Left kidney (tissue), 2 donors: Measurements from ENCODE around the gene C6orf132. TPM values are rescaled to one million over a fixed set of nuclear protein-coding genes. Genes with fewer than 3 reads are reported as not detected.

ENCODE experiments used
- DNase-seq: peaks from one replicate; pipeline ENCODE4 v3.0.0-alpha.2; 2013
- polyA plus RNA-seq: library from polyadenylated mRNA; unstranded; fragments of 120-200 nt; gene quantifications from one replicate; pipeline ENCODE4 v1.2.1, GENCODE V29; 2013; ENCODE audit not compliant: insufficient read length

C6orf132 gene
- polyA plus RNA-seq, 1 donor = 4.4 TPM

DNA sequence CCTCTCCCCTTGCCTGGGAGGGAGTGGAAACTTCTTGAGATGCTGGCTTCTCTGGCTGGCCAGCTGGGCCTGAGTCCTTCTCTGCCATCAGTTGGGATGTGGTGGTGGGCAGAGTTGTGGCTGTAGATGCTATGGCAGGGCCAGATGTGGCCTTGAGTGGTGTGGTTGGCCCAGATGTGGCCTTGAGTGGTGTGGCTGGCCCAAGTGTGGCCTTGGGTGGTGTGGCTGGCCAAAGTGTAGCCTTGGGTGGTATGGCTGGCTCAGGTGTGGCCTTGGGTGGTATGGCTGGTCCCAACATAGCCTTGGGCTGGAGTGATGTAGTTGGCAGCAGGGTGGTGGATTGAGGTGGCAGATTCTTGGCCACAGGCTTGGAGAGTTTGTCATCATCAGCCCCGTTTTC lies 36.7 kb downstream of the C6orf132 start:
- DNase-seq = no peak

DNA sequence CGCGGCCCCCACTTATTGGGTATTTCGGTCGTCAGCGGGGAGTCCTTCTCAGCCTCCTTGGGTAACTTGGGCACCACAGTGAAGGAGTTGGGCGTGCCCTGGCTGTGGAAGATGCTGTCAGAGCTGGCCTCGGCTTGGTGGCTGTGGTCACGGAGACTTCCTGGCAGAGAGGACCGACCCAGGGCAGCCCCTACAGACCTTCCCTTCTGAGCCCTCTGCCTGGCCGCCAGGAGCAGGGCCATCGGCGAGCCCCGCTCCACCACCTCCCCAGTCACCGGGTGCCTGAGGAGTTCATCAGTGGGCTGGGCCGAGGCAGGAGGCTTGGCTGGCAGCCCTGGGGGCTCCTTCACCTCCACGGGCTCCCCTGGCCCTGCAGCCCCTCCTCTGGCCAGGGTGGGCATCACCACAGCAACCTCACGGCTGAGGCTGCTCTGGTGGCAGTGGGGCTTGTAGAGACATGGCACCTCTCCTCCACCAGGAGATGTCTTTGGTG lies 37.2 kb downstream of the C6orf132 start:
- DNase-seq = no peak

DNA sequence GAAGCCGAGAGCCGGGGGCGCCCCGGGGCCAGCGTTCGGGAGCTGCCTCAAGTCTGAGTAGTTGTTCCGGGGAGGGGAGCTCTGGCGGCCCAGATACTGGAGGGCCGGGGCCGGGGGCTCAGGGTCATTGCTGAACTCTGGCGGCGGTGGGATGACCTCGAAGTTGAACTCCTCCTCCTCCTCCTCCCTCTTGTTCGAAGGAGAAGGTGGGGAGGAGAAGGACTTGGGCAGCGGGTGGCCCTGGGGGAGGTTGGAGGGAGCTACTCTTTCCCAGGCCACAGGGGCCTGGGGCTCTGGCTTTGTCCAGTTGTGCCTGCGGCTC lies 37.7 kb downstream of the C6orf132 start:
- no peak for DNase-seq

DNA sequence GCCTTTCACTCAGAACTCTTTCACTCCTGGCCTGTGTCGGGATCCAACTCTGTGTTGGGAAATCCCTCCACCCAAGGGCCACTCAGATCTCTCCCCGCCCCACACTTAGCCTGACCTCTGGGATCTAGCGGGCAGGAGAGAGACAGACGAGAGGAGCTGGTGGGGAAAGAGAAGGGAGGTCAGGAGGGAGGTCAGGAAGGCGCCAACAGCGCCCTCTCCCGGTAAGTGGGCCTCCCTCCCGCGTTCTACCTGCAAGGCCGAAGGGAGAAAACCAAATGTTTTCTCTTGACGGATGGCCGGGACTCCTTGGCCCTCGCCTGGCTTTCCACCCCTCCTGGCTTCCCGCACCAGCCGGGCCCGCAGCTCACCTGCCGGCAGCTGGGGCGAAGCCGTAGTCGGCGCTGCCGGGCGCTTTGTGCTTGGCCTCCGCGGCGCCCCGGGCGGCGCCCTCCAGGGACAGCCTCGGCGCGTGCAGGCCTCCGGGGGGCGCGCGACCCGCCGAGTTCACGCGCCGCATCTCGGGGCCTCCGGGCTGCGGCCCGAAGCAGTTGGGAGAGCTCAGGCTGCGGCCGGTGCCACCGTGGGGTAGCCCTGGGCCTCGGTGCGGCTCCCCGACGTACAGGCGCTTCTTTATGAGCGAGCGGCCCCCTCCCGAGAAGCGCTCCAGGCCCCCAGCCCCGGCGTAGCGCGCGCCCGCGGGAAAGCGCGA lies 38.2 kb downstream of the C6orf132 start:
- peak; percentile 67 for DNase-seq

DNA sequence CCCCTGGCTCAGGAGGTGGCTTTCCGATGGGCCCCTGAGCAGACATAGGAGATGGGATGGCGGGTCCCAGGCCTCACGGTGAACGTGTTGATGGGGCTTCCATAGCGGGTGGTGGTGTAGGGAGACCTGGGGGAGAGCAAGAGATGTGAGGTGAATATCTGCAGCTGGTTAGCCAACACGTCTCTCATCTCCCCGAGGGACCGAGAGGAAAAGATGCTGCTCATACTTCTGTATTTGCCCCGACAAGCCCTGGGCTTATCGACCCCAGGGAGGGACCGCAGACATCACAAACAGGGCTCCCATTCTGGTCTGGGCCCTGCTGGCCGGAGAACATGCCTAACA lies 38.7 kb downstream of the C6orf132 start:
- DNase-seq = no peak

DNA sequence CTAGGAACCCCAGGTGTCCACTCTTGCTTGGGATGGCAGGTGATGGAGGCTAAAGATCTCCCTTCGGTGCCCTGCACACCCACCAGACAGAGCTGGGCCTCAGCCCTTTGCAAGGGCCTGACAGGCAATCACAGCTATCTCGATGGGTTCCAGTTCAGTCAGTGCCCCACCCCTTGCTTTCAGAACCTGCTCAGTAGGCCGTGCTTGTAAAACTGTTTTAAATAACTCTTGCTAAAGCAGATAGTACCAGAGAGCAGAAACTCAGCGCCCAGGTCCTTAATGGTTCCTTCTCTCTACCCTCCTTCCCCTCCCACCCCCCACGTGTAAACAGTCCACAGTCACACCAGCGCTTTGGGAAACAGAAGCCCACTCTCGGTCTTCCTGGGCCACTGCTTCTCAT lies 39.2 kb downstream of the C6orf132 start:
- DNase-seq = no peak

DNA sequence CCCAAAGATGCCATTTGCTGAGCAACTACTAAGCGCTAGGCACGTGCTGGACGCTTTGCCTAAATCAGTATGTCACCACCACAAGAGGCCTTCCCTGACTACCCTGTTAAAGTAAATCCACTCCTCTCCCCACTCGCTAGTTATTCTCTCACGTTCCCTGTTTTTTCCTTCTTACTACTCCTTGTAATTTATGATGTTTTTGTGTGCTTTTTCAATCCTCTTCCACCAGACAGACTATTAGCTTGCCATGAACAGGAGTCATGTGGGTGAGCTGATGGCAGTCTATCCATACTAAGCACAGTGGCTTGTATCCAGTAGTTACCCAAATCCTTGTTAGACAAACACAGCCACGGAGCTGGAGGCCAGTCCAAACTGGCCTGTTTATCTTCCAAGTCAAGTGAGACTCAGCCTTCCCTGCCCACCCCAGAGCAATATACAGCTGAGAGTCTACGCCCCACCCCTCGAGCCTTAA lies 41.2 kb downstream of the C6orf132 start:
- DNase-seq = no peak

DNA sequence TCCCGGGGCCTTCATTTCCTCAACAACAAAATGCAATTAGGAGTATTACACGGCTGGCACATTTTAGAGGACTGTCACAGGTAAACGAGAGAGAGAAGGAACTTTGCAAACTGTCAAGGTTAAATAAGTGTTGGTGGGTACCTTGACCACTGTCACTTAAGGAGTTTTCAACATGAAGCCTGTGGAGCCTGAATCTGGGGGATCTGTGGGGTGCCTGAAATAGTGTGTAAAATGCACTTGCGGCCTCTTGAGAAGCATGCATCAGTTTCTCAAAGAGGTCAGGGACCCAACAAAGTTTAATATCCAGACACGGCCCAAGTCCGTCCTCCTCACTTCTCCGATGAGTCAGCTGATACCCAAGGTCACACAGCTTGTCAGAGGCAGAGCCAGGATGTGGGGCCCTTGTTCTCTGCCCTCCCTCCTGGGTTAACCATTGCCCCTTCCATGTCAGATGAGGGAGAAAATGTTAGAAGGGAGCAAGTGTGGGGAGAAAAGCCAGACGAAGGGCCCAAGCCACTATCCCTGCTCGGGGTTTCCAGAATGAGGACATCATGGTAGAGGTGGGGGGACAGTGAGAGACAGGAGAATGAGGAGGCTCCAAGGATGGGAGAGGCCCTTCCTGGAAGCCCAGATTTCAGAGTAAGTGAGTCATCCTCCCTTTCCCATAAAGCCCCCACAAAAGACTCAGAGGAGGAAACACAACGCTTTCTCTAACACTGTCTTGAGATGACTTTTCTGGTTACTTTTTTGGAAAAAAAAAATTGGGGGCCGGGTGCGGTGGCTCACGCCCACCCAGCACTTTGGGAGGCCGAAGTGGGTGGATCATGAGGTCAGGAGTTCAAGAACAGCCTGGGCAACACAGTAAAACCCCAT lies 42.2 kb downstream of the C6orf132 start:
- DNase-seq = no peak

DNA sequence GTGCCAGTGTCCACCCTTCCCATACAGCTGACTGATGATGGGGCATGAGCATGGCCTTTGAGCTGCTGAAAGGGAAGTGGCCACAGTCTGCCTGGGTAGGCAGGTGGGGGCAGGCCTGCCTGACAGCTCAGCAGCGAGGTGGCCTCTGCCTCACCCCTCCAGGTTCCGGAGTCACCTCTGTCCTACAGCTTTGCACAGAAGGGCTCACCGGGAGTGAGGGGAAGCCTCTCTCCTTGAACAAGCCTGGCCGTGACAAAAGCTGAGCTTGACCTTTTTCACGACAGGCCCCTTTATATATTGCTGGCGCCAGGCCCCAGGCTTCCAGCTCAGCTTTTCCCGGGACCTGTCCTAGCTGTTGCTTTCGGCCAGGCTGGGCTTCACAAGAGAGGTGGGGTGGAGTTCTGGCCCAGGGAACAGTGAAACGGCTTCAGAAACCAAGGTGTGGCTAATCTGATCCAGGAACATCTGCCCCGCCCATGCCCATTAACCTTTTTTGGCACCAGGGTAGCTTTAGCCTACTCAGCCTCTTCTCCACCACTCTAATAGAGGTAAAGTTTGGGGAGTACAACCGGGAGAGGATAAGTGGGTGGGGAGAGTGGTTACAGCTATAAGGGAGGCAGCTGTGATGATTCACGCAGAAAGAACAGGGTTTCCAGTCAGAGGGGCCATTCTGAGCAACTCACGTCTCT lies 42.9 kb downstream of the C6orf132 start:
- DNase-seq = no peak

DNA sequence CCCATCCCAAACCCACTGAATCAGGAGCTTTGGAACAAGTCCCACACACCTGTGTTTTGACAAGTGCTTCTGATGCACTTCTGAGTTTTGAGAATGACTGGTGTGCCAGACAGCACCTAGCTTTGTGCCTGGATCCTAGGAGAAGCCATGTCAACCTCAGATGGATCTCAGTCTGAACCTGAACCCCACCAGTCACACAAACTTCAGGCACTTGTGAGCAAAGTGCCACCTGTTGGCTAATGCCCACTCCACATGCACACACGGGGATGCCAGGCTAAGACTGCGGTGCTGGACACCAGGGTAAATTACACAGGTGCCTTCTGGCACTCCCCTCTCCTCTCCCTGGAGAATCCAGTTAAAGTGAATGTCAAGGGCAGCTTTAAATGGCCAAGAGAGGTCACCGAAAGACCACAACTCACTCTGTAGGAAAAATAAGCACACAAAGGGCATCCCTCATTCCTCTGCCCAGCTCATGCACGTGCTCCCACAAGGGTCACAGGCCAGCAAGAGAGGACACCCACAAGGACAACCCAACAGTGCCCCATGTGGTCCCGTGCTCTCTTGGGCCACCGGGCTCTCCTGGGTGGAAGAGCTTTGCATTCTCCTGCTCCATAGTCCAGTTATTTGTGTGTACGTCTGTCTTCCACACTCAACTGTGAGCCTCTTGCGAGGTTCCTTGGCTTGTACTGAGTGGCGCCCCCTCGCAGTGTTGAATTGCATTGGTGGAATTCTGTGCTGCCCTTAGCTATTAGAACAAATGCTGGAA lies 46.5 kb downstream of the C6orf132 start:
- DNase-seq = no peak

DNA sequence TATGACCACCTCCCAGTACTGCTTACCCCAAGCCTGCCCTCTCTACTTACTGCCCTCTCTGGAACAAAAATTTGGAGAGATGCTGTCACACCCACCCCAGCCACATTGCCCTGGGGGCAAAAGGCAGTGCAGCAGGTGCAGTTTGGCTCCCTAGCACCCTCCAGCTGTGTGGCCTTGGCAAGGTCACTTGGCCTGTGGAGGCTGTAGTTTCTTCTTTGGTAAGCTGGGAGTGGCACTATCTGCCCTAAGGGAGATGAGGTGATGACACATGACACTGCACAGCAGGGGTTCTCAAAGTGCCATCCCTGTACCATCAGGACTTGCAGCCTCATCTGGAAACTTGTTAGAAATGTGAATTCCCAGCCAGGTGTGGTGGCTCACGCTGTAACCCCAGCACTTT lies 47.3 kb downstream of the C6orf132 start:
- no peak for DNase-seq

DNA sequence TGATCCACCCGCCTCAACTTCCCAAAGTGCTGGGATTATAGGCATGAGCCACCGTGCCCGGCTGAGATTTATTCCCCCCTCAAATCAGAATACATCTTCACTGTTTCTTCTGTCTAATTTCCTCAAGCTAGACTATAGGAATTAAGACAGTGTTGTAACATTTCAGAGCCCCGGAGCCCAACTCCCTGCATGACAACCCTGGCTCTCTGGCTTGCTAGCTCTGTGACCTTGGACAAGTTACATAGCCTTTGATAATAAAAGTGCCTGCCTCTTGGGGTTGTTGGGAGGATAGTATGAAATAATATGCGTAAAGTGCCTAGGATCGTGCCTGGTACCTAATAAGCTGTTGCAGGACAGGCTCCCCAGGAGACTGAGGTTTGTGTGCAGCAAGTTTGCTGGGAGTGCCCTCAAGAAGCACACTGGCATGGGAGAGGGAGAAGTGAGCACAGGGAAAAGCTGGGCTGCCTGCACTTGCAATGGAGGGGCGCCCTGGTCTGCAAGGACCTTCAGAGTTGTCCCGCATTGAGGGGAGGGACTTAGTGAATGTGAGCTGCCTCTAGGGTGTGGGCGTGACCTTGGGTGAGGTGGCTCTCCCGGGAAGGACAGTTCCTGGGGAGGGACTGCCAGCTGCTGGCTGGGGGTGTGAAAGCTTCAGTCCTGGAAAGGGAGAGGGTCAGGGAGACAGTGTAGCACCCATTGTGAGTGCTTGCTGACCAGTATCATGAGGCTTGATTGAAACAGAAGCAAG lies 48.7 kb downstream of the C6orf132 start:
- no peak for DNase-seq

DNA sequence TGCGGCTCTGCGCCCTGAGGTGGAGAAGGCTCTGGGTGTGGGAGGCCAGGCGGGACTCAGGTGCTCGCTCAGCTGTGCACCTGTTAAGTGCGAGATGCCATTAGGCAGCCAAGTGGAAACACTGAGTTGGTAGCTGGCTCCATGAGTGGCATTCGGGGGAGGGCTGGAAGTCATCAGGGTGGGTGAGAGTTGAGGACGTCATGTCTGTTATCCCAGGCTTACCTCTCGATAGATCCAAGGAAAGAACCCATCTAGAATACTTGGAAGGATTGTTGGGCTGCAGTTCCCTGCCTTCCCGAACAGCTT lies 50.7 kb downstream of the C6orf132 start:
- DNase-seq = no peak

DNA sequence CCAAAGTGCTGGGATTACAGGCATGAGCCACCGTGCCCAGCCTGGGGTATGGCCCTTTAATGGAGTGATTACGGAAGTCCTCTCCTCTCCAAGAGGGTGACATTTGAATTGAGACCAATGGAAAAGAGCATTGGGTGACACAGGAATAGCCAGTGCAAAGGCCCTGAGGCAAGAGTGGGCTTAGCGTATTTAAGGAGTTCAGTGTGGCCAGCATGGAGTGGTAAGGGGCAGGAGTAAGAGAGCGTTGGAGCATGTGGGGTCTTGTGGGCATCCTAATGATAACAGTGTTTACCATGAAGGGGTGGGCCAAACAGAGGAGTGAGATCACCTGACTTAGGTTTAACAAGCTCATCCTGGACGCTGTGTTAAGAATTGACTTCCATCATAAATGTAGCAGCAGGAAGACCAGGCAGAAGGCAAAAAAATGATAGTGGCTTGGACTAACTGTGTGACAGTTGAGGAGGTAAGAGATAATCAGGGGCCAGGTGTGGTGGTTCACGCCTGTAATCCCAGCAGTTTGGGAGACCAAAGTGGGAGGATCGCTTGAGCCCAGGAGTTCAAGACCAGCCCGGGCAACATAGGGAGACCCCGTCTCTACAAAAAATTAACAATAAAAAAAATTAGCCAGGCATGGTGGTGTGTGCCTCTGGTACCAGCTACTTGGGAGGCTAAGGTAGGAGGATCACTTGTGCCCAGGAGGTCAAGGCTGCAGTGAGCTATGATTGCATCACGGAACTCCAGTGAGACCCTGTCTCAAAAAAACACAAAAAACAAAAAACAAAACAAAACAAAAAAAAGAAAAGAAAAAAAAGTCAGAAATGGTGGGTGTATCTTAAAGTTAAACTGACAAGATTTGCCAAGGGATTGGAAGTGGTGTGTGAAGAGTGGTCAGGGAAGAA lies 51.4 kb downstream of the C6orf132 start:
- DNase-seq = no peak

DNA sequence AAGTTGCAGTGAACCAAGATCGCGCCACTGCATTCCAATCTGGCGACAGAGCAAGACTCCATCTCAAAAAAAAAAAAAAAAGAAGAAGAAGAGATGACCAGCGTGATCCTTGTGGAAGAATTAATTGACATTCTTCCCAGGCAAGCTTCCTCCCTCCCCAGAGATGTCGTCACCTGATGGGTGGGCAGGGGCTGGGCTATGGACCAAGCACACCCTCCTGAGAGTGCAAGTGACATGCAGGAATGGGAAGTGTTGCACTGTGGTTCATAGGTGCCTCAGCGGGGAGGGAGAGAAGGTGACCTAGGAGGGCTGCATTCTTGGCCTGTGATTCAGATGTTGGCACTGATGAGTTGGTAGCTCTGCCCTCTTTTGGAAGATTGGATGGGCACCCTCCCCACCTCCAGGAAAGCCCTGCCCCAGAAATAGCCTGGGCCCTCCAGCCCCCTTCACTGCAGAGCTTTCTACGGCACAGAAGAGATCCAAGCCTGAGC lies 54.3 kb downstream of the C6orf132 start:
- DNase-seq = no peak

DNA sequence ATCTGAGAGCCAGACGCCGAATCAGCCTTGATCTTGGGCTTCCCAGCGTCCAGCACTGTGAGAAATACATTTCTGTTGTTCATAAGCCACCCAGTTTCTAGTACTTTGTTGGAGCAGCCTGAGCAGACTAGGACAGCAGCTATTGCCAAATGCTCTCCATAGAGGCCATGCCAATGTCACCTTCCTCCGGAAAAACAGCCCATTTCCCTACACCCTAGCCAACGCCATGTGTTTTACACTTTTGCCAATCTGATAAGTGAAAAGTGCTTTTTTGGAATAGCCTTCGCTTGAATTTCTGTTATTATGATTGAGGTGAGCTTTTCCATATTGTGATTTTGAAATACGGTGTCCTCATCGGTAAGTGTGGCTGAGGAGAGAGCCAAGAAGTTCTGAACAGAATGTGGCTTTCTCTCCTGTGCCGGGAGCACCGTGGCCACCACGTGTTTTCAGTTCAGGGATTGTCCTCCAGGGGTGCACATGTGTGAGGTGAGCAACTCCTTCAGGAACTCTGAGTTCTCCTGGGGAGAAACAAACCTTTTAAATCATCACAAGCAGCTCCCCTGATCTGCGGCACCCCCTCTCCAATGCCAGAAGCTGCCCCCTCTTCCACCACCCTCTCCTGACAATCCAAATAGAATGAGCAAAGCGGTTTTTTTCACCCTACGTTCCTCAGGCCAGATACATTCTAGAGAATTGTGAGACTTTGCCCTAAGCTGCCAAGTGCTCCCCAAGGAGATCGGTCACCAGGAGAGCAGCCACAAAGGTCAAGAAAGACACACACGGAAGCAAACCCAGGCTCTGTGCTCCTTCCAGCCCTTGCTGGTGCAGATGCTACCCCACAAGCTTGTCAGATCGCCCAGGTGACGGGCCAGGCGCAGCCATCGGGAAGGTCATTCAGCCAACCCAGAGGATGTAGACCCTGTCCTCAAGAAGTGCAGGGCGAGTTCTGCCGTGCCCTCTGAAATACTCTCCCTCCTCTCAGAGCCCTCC lies 56.1 kb downstream of the C6orf132 start:
- no peak for DNase-seq

DNA sequence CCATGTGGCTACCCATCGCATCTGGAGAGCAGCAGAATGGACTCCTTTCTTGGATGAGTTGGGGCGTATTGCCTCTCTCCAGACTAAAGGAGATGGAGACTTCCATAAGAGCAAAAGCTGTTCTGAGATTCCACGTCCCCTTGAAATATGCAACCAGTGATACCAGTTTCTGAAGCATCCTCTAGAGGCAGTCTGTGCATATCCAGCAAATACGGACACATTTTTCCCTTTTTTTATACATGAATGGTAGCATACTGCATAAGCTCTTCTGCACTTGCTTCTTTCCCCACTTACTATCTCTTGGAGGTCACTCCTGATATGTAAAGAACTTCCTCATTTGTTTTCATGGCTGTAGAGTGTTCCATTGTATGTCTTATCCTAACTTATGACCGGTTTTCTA lies 57.5 kb downstream of the C6orf132 start:
- DNase-seq = no peak

DNA sequence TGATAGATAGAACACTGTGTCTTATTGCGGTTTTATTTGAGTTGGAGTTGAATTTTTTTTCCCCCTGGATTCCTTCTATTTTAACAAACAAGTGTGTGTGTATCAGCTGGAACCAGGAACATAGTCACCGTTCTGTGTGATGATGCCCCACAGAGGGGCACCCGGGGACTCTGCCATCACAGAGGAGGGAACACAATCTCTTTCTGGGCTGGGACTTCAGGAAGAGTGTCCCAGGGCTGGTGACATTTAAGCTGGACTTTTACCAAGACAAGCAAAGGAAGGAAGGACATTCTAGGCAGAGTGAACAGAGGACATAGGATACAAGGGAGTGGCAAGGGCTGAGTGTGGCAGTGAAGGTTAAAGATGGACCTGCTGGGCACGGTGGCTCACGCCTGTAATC lies 58.9 kb downstream of the C6orf132 start:
- no peak for DNase-seq

DNA sequence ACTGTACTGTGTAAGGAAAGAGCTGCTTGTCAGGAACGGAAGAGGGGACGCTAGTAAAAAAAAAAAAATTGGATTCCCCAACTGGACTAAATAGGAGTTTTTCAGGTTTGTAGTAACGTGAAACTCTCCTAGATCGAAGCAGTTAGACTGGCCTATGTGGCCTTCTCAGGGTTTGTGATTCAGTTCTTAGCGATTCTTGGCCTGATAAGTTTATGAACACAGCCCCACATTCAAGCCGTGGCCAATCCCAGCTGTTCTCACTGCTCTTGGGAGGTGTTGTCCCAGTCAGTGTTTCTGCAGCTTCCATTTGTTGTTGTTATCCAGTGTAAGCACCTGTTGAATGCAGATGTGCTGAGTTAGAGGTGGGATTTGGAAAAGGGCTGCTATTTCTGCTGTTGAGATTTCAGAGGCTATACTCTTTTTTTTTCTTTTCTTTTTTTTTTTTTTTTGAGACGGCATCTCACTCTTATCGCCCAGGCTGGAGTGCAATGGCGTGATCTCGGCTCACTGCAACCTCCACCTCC lies 62.4 kb downstream of the C6orf132 start:
- no peak for DNase-seq
